A549 treated with RU486 at 1 μM for 4 hours (cell line): ENCODE data around the gene GCNT3. TPM values are rescaled to one million over a fixed set of nuclear protein-coding genes. Genes with fewer than 3 reads are reported as not detected.

Source experiments
- total RNA-seq: library from RNA; stranded (reverse); fragments of 200-300 nt; extraction: Qiagen RNA extraction; gene quantifications from 5 replicates; pipeline ENCODE4 v1.2.3, GENCODE V29; 2022; ENCODE audit warnings: low read depth

Gene GCNT3
- total RNA-seq, result 150 to 195 TPM (median 158 TPM) in 5 replicates

GRCh38 chr15:59611276-59612260 is at the start of gene GCNT3:
TSS of gene GCNT3 (plus strand) at chr15:59611783. CDS start at chr15:59618239, 6,456 bp downstream.

GRCh38 chr15:59656897-59657634 is 45.5 kb downstream of the GCNT3 start, which contains the start of gene GTF2A2:
TSS of gene GTF2A2 (minus strand) at chr15:59657515. CDS start at chr15:59652277, 5,238 bp downstream.

Other genes with a start within 250 kb of the GCNT3 start
- gene MYO1E, start 238.9 kb upstream of the GCNT3 start, total RNA-seq, result 168 to 235 TPM (median 191 TPM) in 5 replicates
- 12.7 to 15.3 TPM (median 13.4 TPM) in 5 replicates for gene FAM81A, start 173.6 kb upstream of the GCNT3 start, total RNA-seq
- gene GTF2A2, start 45.7 kb downstream of the GCNT3 start, total RNA-seq, result 172 to 212 TPM (median 185 TPM) in 5 replicates
- gene BNIP2, start 77.5 kb downstream of the GCNT3 start, total RNA-seq, result 67.8 to 108 TPM (median 69.8 TPM) in 5 replicates